ENCODE measurements around the gene SMOC2.

Gene SMOC2

DNA sequence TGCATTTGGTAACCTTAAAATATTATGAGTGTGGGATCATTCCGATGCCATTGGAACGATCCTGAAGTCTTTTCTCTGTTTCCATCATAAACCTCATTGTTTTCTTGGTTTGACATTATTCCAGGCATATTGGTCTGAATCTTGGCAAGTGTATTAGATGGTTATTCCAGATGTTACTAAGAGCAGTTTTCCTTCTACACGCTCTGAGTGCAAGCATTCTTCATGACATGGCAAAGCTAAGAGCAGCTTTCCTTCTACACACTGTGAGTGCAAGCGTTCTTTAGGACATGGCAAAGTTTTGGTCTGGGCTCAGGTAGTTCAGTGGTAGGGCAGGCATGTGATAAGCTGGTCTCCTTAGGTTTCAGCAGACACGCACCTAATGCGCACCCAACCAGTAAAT, 53.0 kb downstream of the SMOC2 start:
- DNase-seq (ENCODE audit: low spot score), result no peak

DNA sequence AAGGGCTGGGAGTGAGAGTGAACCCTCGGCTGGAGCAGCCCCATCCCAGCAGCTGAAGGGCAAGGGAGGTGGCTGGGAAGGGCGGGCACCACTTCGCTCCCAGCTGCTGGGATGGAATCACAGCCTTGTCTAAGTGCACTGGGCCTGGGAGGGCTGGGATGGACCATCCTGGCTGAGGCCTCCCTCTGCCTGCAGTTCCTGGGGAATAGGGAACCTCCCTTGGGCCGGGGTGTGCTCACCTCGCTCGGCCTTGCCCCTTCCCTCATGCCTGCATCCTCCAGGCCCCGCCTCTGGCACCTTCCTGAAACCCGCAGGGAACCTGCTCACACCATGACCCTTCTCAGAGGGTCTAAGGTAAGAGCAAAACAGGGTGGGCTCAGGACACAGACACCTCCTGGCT, 53.7 kb downstream of the SMOC2 start:
- DNase-seq (ENCODE audit: low spot score), result no peak

DNA sequence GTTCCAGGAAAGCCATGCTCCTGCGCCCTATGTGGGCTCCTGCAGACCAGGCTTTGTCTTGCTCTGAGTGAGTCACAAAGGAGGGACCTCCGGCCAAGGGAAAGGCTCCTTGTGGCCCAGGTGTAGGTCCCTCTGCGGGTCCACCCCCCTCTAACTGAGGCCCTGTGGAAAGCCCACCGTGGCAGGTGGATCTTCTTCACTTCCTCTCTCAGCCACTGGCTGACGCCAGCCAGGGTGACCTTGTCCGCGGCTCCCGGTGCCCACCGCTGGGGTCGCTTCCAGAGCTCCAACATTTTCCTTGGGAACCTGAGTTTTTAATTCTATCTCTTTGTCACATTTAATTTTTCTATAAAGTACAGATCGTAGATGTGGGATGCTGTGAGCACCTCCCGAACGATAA, 54.1 kb downstream of the SMOC2 start:
- DNase-seq (ENCODE audit: low spot score), result no peak

DNA sequence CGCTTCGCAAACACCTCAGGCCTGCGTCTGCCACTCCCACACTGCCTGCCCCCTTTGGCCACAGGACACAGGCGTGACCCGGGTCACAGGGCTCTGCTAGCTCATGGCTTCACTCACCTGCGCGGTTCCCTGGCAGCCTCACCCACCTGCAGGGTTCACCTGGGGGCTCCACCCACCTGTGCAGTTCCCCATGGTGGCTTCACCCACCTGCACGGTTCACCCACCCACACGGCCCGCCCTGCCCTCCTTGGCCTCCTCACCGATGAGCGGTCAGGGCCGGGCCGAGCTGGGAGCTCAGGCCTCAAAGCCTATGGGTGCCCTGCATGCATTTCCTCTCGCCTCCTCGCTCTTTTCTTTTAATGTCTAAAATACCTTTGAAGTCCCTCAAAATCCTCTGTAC, 54.7 kb downstream of the SMOC2 start:
- DNase-seq (ENCODE audit: low spot score), result no peak

- no peak for DNase-seq (ENCODE audit: low spot score)
These were observed 55.4 kb downstream of the SMOC2 start for GRCh38 chr6:168496139-168496996.

DNA sequence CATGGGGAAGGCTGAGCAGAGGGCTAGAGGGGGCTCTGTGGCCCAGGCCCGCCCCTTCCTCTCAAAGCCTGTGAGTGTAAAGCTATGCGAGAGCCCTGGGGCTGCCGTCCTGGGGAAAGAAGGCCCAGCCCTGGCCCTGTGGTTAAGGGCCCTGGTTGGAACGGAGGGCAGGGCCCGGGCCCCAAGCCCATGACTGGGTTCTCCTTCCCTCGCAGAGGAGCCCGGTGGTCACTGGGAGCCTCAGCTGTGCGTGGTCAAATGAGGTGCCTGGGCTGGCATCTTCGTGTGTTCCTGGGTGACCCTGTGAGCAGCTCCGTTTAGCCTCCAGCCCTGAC, 56.0 kb downstream of the SMOC2 start:
- DNase-seq (ENCODE audit: low spot score), result no peak

DNA sequence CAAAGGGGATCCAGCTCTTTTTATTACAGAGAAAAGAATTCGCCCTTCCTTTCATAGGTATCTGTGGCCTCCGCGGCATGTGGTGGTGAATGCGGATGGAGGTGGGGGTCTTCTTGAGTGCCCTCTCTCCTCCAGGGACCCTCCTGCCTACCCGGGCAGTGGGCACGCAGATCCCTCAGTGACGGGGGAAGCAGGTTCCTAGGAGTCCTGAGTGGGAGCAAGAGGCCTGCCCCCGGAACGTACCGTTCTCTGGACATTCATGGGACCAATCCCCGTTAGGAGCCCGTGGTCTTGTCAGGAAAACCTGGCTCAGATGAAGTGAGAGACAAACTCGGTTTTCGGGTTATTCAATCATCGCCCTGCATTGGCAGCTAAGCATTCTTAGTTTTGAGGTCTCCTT, 56.4 kb downstream of the SMOC2 start:
- DNase-seq (ENCODE audit: low spot score), result no peak

GRCh38 chr6:168498161-168498843, 57.3 kb downstream of the SMOC2 start:
- no peak for DNase-seq (ENCODE audit: low spot score)

- DNase-seq (ENCODE audit: low spot score), result no peak
These were observed 58.2 kb downstream of the SMOC2 start for GRCh38 chr6:168499045-168499650.

- DNase-seq (ENCODE audit: low spot score), result no peak
These were observed 59.5 kb downstream of the SMOC2 start for GRCh38 chr6:168500519-168500918.

- no peak for DNase-seq (ENCODE audit: low spot score)
These were observed 60.6 kb downstream of the SMOC2 start for GRCh38 chr6:168501561-168501960.

DNA sequence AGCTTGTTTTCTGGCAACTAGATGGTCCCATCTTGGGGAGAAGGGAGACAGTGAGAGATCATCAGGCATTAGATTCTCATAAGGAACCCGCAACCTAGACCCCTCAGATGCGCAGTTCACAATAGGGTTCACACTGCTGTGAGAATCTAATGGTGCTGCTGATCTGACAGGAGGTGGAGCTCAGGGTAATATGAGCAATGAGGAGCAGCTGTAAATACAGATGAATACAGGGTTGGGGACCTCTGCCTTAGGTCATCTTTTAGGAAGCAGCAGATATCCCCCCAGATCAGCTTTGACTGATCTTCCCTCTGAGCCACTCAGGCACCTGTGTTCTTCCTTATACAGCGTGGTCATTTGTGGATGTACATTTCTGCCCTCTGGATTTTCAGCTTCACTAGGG, 63.4 kb downstream of the SMOC2 start:
- no peak for DNase-seq (ENCODE audit: low spot score)

GRCh38 chr6:168506460-168506859, 65.5 kb downstream of the SMOC2 start:
- no peak for DNase-seq (ENCODE audit: low spot score)

- DNase-seq (ENCODE audit: low spot score), result no peak
These were observed 66.3 kb downstream of the SMOC2 start for GRCh38 chr6:168507297-168507696.

GRCh38 chr6:168507730-168508129, 66.7 kb downstream of the SMOC2 start:
- no peak for DNase-seq (ENCODE audit: low spot score)

GRCh38 chr6:168508903-168509302, 67.9 kb downstream of the SMOC2 start:
- no peak for DNase-seq (ENCODE audit: low spot score)

DNA sequence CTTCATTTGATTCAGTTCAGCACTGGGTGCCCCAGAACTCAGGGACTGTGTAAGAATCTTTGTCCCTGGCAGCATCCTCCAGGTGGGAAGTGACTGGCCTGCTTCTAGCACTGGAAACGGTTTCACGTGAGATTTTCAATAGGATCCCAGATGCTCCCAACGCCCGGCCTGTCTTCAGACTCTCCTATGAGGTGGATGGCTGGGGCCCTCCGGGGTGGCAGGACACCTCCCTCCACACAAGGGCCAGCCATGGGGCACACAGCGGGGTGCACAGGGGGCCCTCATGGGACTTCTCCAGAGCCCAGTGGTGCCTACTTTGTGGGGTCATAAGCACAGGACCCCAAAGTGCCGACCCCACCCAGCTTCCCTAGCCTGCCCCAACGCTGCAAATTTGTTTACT, 72.8 kb downstream of the SMOC2 start:
- no peak for DNase-seq (ENCODE audit: low spot score)

DNA sequence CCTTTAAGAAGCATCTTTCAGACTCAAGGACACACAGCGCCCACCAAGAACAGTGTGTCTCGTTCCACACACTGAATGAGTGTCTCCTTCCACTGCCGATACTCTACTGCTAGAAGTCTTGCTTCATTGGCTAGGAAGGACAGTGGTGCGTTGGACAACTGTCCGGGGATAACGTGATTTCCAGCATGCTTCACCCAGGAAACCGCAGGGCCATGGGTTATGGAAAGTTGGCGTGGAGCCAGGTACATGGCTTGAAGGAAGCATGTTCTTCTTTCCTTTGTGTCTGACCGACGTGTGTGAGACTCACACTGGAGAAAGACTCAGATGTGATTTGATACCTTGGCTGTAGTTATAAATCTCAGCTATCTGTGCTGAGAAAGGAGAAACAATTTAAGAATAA, 73.2 kb downstream of the SMOC2 start:
- DNase-seq (ENCODE audit: low spot score), result no peak

- no peak for DNase-seq (ENCODE audit: low spot score)
These were observed 74.4 kb downstream of the SMOC2 start for GRCh38 chr6:168515376-168515775.

DNA sequence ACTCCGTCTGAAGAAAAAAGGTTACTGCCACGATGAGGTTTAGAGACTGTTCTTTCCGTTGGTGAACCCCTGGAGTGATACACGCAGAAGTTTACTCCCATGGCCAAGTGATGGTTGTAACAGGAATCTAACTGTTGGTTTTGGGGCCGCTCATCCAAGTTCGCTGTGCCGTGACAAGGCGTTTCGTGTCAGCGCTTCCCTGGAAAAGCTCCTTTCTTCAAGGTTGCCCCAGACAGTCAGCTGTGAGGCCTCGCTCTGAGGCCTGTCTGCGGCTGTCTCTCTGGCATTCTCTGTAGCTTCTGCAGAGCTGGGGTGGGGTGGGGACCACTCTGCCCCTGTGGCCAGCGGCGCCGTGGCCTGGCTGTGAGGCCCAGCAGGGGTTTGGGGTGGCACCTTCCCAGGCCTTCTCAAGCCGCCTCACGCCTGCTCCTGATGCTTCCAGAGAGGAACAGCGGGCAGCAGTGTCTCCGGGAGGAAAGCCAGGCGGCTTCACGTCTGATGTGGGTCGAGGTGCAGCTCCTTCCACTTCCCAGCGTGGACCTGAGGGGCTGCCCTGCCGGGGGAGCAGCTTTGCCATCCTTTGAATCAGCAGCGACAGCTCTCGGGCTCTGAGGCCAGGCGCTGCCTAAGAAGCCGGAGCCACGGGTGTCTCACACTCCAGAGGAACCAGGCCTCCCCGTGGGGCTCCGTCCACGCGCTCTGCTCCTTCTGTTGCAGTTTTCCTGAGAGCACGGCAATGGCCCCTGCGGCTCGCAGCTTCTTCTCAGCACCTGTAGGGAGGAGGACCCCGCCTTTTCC, 76.2 kb downstream of the SMOC2 start:
- no peak for DNase-seq (ENCODE audit: low spot score)

GRCh38 chr6:168517742-168518347, 76.9 kb downstream of the SMOC2 start:
- no peak for DNase-seq (ENCODE audit: low spot score)

- no peak for DNase-seq (ENCODE audit: low spot score)
These were observed 77.4 kb downstream of the SMOC2 start for GRCh38 chr6:168518348-168518745.
